ENCODE data around the gene WASL.

DNA sequence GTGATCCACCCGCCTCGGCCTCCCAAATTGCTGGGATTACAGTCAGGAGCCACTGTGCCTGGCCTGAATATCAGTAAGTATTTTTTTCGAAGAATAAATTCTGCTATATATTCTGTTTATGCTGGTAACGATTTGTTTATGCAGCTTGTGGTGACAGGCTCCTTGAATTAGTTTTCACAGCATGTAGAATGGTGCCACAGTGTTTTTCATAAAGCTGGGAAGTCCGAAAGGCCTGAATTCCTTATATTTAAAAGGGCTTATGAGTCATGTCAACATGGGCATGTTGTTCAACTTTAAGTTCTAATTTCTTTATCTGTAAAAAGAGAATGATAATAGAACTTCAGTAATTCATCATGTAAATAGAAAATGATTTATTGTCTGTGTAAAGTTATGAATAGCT lies 42.2 kb upstream of the WASL start:
- TF ChIP-seq POLR2A (IDR thresholded peaks at IDR 0.05; ENCODE audit: low read depth, low read length) (no peak), POLR2AphosphoS5 (IDR thresholded peaks at IDR 0.05; ENCODE audit: low read depth, low read length) (no peak)

Data from GM12892 (cell line).